HepG2 (cell line): ENCODE measurements around the gene VARS2. TPM values are rescaled to one million over a fixed set of nuclear protein-coding genes. Genes with fewer than 3 reads are reported as not detected.
"Not testable (repeated sequence)": the region's sequence is repeated elsewhere in the genome, so short reads cannot be mapped to it uniquely, and the experiment has no call there.

ENCODE experiments used
- ATAC-seq: fragments of 200-7000 bp; cut with Tn5 transposase; 3 replicates; pipeline ENCODE4 v1.9.1; 2020; ENCODE audit warnings: mild to moderate bottlenecking, moderate library complexity
- BruUV-seq: library from RNA; stranded (reverse); fragments of 400-500 nt; replicated peaks from 2 replicates; lab custom pipeline; 2021; lab: Mats Ljungman, UMichigan
- CTCF ChIA-PET: fragments of 300-600 bp; formaldehyde crosslinking; extraction: SDS; loops from one replicate; lab custom pipeline; 2021; ENCODE audit warnings: low total read pairs, inconsistent platforms, low intra/inter-chr PET ratio; lab: Yijun Ruan, JAX
- POLR2A ChIA-PET: fragments of 350-600 bp; sonication (Branson Sonifier 250); formaldehyde crosslinking; loops from one replicate; lab custom pipeline; 2020; ENCODE audit warnings: antibody characterized with exemption, inconsistent platforms; lab: Yijun Ruan, JAX
- DNase-seq: peaks from one replicate; pipeline ENCODE4 v3.0.0-alpha.2; 2015; ENCODE audit warnings: low spot score
- FAIRE-seq: peaks from 3 replicates; lab custom pipeline; 2011; peaks lifted over from hg19 to GRCh38; lab: Jason Lieb, UNC
- H2AFZ ChIP-seq: one replicate; pipeline ENCODE4 v1.6.1; 2011; ENCODE audit warnings: low read length, inconsistent platforms
- H3K27ac ChIP-seq: fragments of 300-600 bp; 3 replicates; pipeline ENCODE4 v1.8.0; 2011; ENCODE audit warnings: mixed run types, mild to moderate bottlenecking, mixed read lengths, low read length, inconsistent platforms; ENCODE audit not compliant: insufficient read depth; ENCODE audit errors: extremely low read length
- H3K27me3 ChIP-seq, 2 experiments: fragments of 200-600 bp in 1 of 2; 2 replicates in 1 of 2; 3 replicates in 1 of 2; pipeline versions ENCODE4 v1.6.0 to v1.8.0; 2011; ENCODE audit warnings: low read length in 2 of 2, mild to moderate bottlenecking in 2 of 2, moderate library complexity in 2 of 2, inconsistent platforms in 1 of 2; ENCODE audit not compliant: insufficient read depth in 2 of 2, control insufficient read depth in 1 of 2
- H3K36me3 ChIP-seq, 2 experiments: fragments of 200-600 bp in 1 of 2; replicated peaks in 1 of 2; 2 replicates in 1 of 2; 3 replicates in 1 of 2; pipeline versions ENCODE4 v1.5.1 to v1.8.0; 2011; ENCODE audit warnings: low read length in 2 of 2, inconsistent platforms in 1 of 2; ENCODE audit not compliant: insufficient read depth in 2 of 2, control insufficient read depth in 1 of 2
- H3K4me1 ChIP-seq: 2 replicates; pipeline ENCODE4 v1.5.1; 2012; ENCODE audit warnings: low read length, inconsistent platforms; ENCODE audit not compliant: insufficient read depth
- H3K4me2 ChIP-seq: 2 replicates; pipeline ENCODE4 v1.6.0; 2011; ENCODE audit warnings: low read depth, low read length, inconsistent platforms
- H3K4me3 ChIP-seq, 3 experiments: fragments of 200-600 bp in 1 of 3; sonication (generic), shearing (Covaris generic) in 1 of 3; replicated peaks in 1 of 3; 2 replicates each; pipeline ENCODE4 v1.5.1; 2011 to 2016; ENCODE audit warnings: low read length in 3 of 3, inconsistent platforms in 2 of 3, low read depth in 2 of 3, mild to moderate bottlenecking in 2 of 3, control low read depth in 1 of 3, mixed read lengths in 1 of 3; ENCODE audit not compliant: insufficient read depth in 1 of 3
- H3K79me2 ChIP-seq: one replicate; pipeline ENCODE4 v1.6.1; 2011; ENCODE audit warnings: low read length, inconsistent platforms; ENCODE audit not compliant: insufficient read depth
- H3K9ac ChIP-seq: 2 replicates; pipeline ENCODE4 v1.6.0; 2011; ENCODE audit warnings: mild to moderate bottlenecking, low read depth, low read length, inconsistent platforms; ENCODE audit not compliant: insufficient read depth
- H3K9me3 ChIP-seq: 2 replicates; pipeline ENCODE4 v1.5.1; 2012; ENCODE audit warnings: mild to moderate bottlenecking, low read length
- H4K20me1 ChIP-seq: 2 replicates; pipeline ENCODE4 v1.6.0; 2011; ENCODE audit warnings: inconsistent platforms, mild to moderate bottlenecking, low read length, moderate library complexity; ENCODE audit not compliant: insufficient read depth
- HNF4G ChIP-seq, 2 experiments: sonication (generic) in 1 of 2; formaldehyde crosslinking in 1 of 2; IDR thresholded peaks; 2 replicates each; pipeline versions ENCODE4 v1.4.0 to v1.6.1; 2011 to 2020; ENCODE audit warnings: borderline replicate concordance in 2 of 2, low read depth in 2 of 2, mild to moderate bottlenecking in 2 of 2, low read length in 1 of 2, missing genetic modification reagents in 1 of 2, moderate library complexity in 1 of 2
- MAFF ChIP-seq: IDR thresholded peaks from 2 replicates; pipeline ENCODE4 v1.6.1; 2011; ENCODE audit warnings: low read depth, low read length, improper control_type of control experiment
- MAFK ChIP-seq, 2 experiments: IDR thresholded peaks in 1 of 2; conservative IDR thresholded peaks in 1 of 2; 2 replicates each; pipeline ENCODE4 v1.6.1; 2011; ENCODE audit warnings: improper control_type of control experiment in 2 of 2, low read length in 2 of 2
- PLSCR1 ChIP-seq: sonication (generic); formaldehyde crosslinking; IDR thresholded peaks from 2 replicates; pipeline ENCODE4 v1.5.0; 2020; ENCODE audit warnings: missing genetic modification reagents, mild to moderate bottlenecking, borderline replicate concordance
- SKIL ChIP-seq: sonication (generic); formaldehyde crosslinking; IDR thresholded peaks from 2 replicates; pipeline ENCODE4 v1.8.0; 2022; ENCODE audit warnings: missing genetic modification reagents, mild to moderate bottlenecking, moderate library complexity, borderline replicate concordance
- WGBS: methylation state at CpG from one replicate; pipeline ENCODE4 v1.1.6; 2017; ENCODE audit warnings: low lambda C conversion rate; 5-methylcytosine and 5-hydroxymethylcytosine counted together
- in situ Hi-C: cut with HindIII; loops from 2 replicates; pipeline ENCODE4 v1.10.0; 2017; ENCODE audit warnings: low pct_unique_long_range_greater_than_20kb; ENCODE audit not compliant: extremely low pct_ligation_motif_present
- intact Hi-C: fragments of 100-400 bp; cut with micrococcal nuclease; formaldehyde crosslinking; loops from one replicate; pipeline ENCODE4 v1.10.0; 2022; ENCODE audit not compliant: unreplicated experiment
- polyA plus RNA-seq, 8 experiments: library from polyadenylated mRNA; depleted of rRNA in 3 of 8; stranded (reverse) in 7 of 8; unstranded in 1 of 8; fragments of >200 nt; fragmentation: Illumina TruSeq in 4 of 8; extraction: Trizol in 4 of 8; gene quantifications; 2 replicates each; pipeline versions ENCODE4 v1.2.1 to v1.2.3, GENCODE V29; 2011 to 2016; ENCODE audit warnings: low read depth in 4 of 8, missing spikeins in 1 of 8, mixed read lengths in 1 of 8; ENCODE audit not compliant: insufficient read depth in 1 of 8
- total RNA-seq, 5 experiments: library from RNA; depleted of rRNA; stranded (reverse); fragments of >200 nt; fragmentation: Illumina TruSeq; extraction: Trizol; gene quantifications; 2 replicates each; pipeline ENCODE4 v1.2.3, GENCODE V29; 2016; ENCODE audit warnings: low read depth in 1 of 5

The VARS2 gene
- total and polyA plus RNA-seq, 2 of the 13 experiments (the other 11 are each of a cell fraction or from before 2014, with no cell fraction given) = 61.8 to 71.8 TPM

GRCh38 chr6:30873137-30873640 lies 40.8 kb upstream of the VARS2 start (continued):
- no peak for TF ChIP-seq HNF4G (IDR thresholded peaks at IDR 0.05; ENCODE audit: borderline replicate concordance, low read depth, low read length)
- TF ChIP-seq HNF4G (CRISPR knock-in tag; IDR thresholded peaks at IDR 0.05; ENCODE audit: borderline replicate concordance, low read depth) = no peak
- no peak for TF ChIP-seq PLSCR1 (CRISPR knock-in tag)
- no peak for TF ChIP-seq SKIL (CRISPR knock-in tag)

GRCh38 chr6:30873795-30874194 lies 40.2 kb upstream of the VARS2 start:
- ATAC-seq, H3K4me2 ChIP-seq, H3K79me2 ChIP-seq, CTCF ChIA-PET, H3K36me3 ChIP-seq, BruUV-seq, H2AFZ ChIP-seq, DNase-seq, H3K4me3 ChIP-seq, intact Hi-C loops, H3K27ac ChIP-seq, in situ Hi-C loops, POLR2A ChIA-PET, H4K20me1 ChIP-seq, H3K27me3 ChIP-seq, FAIRE-seq, H3K9ac ChIP-seq: not testable (repeated sequence)
- Histone ChIP-seq H3K9me3 (peaks cover 16% of the 10 kb centered on the region; the same call in 1 of the 2 replicates), H3K4me1 (peaks cover 26% of the 10 kb centered on the region)
- TF ChIP-seq MAFK (conservative IDR thresholded peaks at IDR 0.05 in 1 of 2, IDR thresholded peaks at IDR 0.05 in 1 of 2; ENCODE audit: low read length in 2 of 2) (peak; percentile 64 to 74), MAFF (peak; percentile 35; the same call in 1 of the 2 replicates)
- WGBS = 59% methylated on average over 3 of the region's 3 CpGs
